ENCODE measurements around the gene ZC2HC1B.
"Not testable (repeated sequence)": the region's sequence is repeated elsewhere in the genome, so short reads cannot be mapped to it uniquely, and the experiment has no call there.

Gene ZC2HC1B

DNA sequence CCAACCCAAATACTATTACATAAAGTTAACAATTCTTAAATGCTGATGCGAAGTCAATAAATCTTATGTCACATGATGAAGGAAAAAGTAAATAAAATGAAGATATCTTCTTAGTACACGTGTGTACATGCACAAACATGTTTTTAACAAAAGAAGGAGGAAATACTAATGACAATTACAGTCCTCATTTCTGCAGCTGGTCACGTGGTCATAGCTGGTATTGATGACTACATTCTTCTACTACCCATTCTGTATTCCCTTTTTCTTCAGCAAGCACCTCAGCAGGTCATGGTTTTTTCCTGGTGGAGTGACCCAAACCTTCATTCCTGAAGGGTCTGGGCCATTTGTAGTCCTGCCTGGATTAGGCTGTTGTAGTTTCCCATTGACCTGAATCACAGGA lies 4.5 kb downstream of the ZC2HC1B start:
- DNase-seq (ENCODE audit: low read depth in 3 of 3): not testable (repeated sequence)

- DNase-seq (ENCODE audit: low read depth in 3 of 3): not testable (repeated sequence)
Observed at GRCh38 chr6:143871202-143871730, 7.0 kb downstream of the ZC2HC1B start.

DNA sequence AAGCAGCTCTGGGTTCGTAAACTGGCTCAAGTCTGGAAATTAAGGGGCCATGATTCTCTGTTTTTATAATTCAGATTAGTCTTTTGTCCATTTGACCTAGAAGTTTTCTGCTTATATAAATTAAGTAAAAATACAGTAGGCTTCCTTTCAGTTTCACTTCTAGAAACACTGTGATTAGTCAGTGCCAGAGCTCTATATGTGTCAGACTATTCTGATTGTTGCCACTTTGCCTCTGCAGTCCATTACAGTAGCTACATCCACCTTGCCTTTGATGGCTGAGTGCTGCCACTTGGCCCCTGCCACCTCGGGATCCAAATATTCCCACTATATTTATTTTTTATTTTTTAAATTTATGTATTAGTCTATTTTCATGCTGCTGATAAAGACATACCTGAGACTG lies 7.9 kb downstream of the ZC2HC1B start:
- DNase-seq (ENCODE audit: low read depth in 3 of 3): no peak

- DNase-seq (ENCODE audit: low read depth in 3 of 3): not testable (repeated sequence)
Observed at GRCh38 chr6:143873600-143873999, 9.3 kb downstream of the ZC2HC1B start.

DNA sequence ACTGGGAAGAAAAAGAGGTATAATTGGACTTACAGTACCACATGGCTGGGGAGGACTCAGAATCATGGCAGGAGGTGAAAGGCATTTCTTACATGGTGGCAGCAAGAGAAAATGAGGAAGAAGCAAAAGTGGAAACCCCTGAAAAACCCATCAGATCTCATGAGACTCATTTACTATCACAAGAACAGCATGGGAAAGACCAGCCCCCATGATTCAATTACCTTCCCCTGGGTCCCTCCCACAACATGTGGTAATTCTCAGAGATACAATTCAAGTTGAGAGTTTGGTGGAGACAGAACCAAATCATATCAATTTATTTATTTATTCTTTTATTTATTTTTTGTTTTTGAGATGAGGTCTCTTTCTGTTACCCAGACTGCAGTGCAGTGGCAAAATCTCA lies 10.2 kb downstream of the ZC2HC1B start:
- not testable (repeated sequence) for DNase-seq (ENCODE audit: low read depth in 3 of 3)

DNA sequence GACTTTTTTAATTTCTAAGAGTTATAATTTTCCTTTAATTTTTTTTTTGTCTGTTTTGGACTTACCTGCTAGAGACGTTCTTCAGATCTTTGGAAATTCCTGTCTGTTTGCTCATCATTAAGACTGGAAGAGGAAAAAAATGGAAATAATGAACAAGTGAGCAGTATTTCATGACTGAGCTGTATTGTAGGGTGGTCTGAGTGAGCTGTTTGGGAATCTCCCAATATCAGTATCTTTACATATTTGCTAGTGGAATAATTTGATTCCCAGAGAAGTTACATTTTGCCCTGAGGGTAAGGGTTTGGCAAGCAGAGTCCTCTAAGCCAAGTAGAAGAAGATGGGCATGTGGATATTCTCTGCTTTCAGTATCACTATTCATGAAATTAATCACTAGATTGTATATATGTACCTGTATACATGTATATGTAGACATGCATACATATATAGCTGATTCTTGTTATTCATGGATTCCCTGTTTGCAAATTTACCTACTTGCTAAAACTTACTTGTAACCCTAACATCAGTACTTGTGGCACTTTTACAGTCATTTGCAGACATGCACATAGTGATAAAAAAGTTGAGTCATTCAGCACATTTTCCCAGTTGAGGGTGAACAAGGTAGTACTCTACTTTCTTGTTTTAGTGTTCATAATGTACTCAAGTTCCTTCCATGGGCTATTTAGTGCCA lies 13.5 kb downstream of the ZC2HC1B start:
- DNase-seq (ENCODE audit: low read depth in 3 of 3): no peak

DNA sequence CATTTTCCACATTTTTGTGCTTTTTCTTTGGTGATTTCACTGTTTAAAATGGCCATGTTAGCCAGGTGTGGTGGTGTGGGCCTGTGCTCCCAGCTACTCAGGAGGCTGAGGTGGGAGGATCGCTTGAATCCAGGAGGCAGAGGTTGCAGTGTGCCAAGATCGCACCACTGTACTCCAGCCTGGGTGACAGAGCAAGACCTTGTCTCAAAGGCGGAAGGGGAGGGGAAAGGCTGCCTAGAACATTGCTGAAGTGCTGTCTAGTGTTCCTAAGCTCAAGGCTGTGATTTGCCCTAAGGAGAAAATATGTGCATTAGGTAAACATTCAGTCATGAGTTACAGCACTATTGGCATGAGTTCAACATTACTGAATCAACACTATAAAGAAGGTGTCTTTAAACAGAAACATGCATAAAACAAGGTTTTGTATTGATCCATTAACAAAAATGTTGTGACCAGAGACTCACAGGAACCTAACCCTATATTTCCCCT lies 14.0 kb downstream of the ZC2HC1B start:
- no peak for DNase-seq (ENCODE audit: low read depth in 3 of 3)

GRCh38 chr6:143880412-143880811 lies 16.1 kb downstream of the ZC2HC1B start:
- no peak for DNase-seq (ENCODE audit: low read depth in 3 of 3)

GRCh38 chr6:143882401-143882930 lies 18.2 kb downstream of the ZC2HC1B start:
- DNase-seq (ENCODE audit: low read depth in 3 of 3): no peak

DNA sequence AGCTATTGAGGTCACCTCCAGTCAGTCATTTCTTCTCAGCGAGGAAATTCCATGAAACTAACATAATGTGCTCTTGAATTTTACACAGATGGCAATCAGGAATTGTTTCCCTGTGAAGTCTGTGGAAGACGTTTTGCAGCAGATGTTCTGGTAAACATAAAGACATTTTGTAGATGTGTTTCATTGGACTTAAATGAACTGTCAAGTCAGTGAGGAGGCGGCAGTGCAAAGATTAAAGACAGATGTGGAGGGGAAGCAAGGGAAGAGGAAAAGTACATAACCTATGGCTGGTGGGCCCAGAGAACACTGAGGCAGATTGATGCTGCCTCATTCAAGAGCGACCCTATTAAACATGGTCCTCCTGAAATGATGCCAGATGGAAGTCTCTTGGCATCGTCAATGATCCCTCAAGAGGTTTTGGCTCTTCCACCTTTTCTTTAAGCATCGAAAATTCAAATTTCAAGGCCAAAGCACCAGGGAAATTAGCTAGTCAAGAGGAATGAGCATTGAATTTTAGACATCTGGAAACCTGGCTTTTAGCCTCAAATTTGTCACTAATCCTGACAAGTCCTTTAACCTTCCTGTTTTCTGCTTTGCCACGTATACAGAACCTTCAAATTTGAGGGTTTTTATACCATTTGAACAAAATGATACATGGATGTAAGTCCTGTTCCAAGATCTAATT lies 20.1 kb downstream of the ZC2HC1B start:
- no peak for DNase-seq (ENCODE audit: low read depth in 3 of 3)

GRCh38 chr6:143885116-143885515 lies 20.8 kb downstream of the ZC2HC1B start:
- DNase-seq (ENCODE audit: low read depth in 3 of 3): no peak

DNA sequence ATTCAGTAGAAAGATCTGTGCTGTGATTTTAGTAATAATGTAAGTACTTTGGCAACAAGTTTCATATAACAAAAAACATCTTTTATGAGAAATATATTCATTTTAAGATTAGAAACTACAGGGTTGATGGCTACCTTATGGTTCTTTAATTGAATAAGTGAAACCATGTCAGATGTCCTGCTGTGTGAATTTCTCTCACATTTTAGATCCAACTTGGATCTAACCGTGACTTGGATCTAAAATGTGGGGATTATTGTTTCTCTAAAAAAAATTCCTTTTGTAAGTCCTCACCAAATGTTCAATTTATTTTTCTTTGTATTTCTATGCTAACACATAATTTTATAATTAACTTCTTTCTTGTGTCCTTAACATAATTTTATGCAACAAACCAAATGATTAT lies 30.4 kb downstream of the ZC2HC1B start:
- no peak for DNase-seq (ENCODE audit: low read depth in 3 of 3)

DNA sequence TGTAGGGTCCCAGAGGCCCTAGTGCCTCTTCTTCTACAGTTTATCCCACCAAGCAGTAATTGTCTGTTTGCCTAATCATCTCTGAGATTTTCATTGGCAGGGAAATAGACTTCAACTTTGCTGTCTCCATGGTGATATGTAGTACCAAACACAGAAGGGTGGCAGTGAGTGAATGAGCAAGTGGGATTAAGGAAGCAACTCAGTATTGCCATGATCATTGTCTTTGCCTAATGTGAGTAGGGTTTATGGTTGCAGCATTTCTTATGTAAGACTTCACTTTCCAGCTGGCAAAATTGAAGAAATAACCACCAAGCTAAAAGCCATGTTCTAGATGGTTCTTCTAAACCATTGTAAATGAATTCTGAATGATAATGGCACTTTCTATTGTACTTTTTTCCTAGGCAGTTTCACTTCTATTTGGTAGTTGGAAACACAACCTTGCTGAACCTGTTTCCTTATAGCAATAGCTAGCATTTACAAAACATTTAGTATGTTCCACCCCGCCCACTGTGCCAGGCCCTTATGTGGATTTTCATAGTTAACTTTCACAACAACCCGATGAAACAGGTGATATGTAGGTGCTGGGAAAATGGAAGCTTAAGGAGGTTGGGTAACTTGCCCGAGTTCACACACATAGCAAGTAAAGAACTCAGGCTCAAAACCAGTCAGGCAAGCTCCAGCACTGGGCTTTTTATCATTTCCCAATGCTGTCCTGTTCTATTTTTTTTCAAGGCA lies 32.0 kb downstream of the ZC2HC1B start:
- no peak for DNase-seq (ENCODE audit: low read depth in 3 of 3)

DNA sequence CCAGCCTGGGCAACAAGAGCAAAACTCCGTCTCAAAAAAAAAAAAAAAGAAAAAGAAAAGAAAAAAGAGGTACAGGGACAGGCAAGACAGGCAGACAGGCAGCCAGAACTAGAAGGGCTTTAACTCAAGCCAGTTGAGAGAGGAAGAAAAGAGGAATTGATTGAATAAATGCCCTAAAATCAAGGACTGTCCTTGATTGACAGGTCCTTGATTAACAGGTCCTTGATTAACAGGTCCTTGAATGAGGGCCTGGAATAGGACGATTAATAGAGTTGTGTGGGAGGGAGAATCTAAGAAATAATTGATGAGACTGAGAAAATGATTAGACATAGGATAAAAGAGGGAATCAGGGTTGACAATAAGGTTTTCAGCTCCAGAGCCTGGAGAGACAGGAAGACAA lies 36.1 kb downstream of the ZC2HC1B start:
- DNase-seq (ENCODE audit: low read depth in 3 of 3): no peak

- no peak for DNase-seq (ENCODE audit: low read depth in 3 of 3)
Observed at GRCh38 chr6:143901885-143902750, 37.8 kb downstream of the ZC2HC1B start.

DNA sequence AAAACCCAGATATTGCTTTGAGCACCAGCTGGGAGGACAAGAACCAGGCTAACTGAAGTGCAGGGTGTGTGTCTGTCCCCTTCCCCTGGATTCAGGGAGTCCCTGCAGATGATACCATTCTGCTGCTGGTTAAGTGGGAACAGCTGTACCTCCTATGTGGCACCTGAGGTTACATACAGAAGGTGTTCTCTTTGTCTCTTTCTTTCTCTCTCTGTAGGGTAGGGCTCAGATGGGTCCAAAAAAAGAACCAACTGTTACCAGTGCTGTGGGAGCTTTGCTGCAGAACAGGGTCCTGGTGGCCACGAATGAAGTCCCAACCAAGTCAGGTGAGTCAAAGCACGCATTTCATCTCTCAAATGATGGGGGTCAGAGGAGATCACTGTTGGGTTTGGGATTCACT lies 38.6 kb downstream of the ZC2HC1B start:
- DNase-seq (ENCODE audit: low read depth in 3 of 3): no peak

GRCh38 chr6:143911028-143911427 lies 46.8 kb downstream of the ZC2HC1B start:
- DNase-seq (ENCODE audit: low read depth in 3 of 3): no peak

- DNase-seq (ENCODE audit: low read depth in 3 of 3): no peak
Observed at GRCh38 chr6:143912671-143913070, 48.4 kb downstream of the ZC2HC1B start.

DNA sequence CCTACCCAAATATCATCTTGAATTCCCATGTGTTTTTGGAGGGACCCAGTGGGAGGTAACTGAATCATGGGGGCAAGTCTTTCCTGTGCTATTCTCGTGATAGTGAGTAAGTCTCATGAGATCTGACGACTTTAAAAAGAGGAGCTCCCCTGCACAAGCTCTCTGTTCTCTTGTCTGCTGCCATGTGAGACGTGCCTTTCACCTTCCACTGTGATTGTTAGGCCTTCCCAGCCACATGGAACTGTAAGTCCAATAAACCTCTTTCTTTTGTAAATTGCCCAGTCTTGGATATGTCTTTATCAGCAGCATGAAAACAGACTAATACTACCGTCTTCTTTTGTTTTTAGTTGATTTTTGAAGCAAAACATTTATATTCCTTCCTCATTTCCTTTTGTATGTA lies 52.8 kb downstream of the ZC2HC1B start:
- DNase-seq (ENCODE audit: low read depth in 3 of 3): not testable (repeated sequence)

- DNase-seq (ENCODE audit: low read depth in 3 of 3): no peak
Observed at GRCh38 chr6:143928853-143929252, 64.6 kb downstream of the ZC2HC1B start.

GRCh38 chr6:143929975-143930374 lies 65.7 kb downstream of the ZC2HC1B start:
- DNase-seq (ENCODE audit: low read depth in 3 of 3): no peak
